ENCODE data around the gene ZNRF3.

The ZNRF3 gene

GRCh38 chr22:28909375-28909774 lies 26.0 kb downstream of the ZNRF3 start:
- DNase-seq = no peak

- DNase-seq = no peak
These were observed 27.4 kb downstream of the ZNRF3 start for GRCh38 chr22:28910569-28911303.

- DNase-seq = no peak
These were observed 27.9 kb downstream of the ZNRF3 start for GRCh38 chr22:28911304-28911690.

- DNase-seq = no peak
These were observed 28.7 kb downstream of the ZNRF3 start for GRCh38 chr22:28911777-28912669.

- no peak for DNase-seq
These were observed 30.8 kb downstream of the ZNRF3 start for GRCh38 chr22:28914201-28914600.

- DNase-seq = no peak
These were observed 32.6 kb downstream of the ZNRF3 start for GRCh38 chr22:28915969-28916368.

- DNase-seq = no peak
These were observed 34.6 kb downstream of the ZNRF3 start for GRCh38 chr22:28917747-28918549.

GRCh38 chr22:28918550-28919271 lies 35.3 kb downstream of the ZNRF3 start:
- no peak for DNase-seq

GRCh38 chr22:28920757-28921584 lies 37.6 kb downstream of the ZNRF3 start:
- DNase-seq = no peak

- DNase-seq = no peak
These were observed 38.2 kb downstream of the ZNRF3 start for GRCh38 chr22:28921585-28921879.

GRCh38 chr22:28922540-28923244 lies 39.3 kb downstream of the ZNRF3 start:
- DNase-seq = no peak

- no peak for DNase-seq
These were observed 40.7 kb downstream of the ZNRF3 start for GRCh38 chr22:28923826-28924732.

GRCh38 chr22:28925916-28926315 lies 42.5 kb downstream of the ZNRF3 start:
- no peak for DNase-seq

- no peak for DNase-seq
These were observed 44.3 kb downstream of the ZNRF3 start for GRCh38 chr22:28927630-28928029.

- no peak for DNase-seq
These were observed 45.8 kb downstream of the ZNRF3 start for GRCh38 chr22:28929197-28929596.

GRCh38 chr22:28930357-28931007 lies 47.1 kb downstream of the ZNRF3 start:
- no peak for DNase-seq

GRCh38 chr22:28931844-28932567 lies 48.6 kb downstream of the ZNRF3 start:
- no peak for DNase-seq

- no peak for DNase-seq
These were observed 49.9 kb downstream of the ZNRF3 start for GRCh38 chr22:28933321-28933720.

GRCh38 chr22:28934026-28934425 lies 50.7 kb downstream of the ZNRF3 start:
- DNase-seq = no peak
